Colonic mucosa (tissue), 4 donors: ENCODE data around the gene KIFAP3. TPM values are rescaled to one million over a fixed set of nuclear protein-coding genes. Genes with fewer than 3 reads are reported as not detected.
"Not testable (repeated sequence)": the region's sequence is repeated elsewhere in the genome, so short reads cannot be mapped to it uniquely, and the experiment has no call there.

Experiments used
- DNase-seq: peaks from one replicate; pipeline ENCODE4 v3.0.0-alpha.2; 2020
- H3K27ac ChIP-seq: fragments of 200-600 bp; one replicate; pipeline ENCODE4 v1.8.0; 2021
- H3K27me3 ChIP-seq: fragments of 200-600 bp; one replicate; pipeline ENCODE4 v1.8.0; 2021
- H3K36me3 ChIP-seq: fragments of 200-600 bp; one replicate; pipeline ENCODE4 v1.8.0; 2021
- H3K4me1 ChIP-seq: fragments of 200-600 bp; one replicate; pipeline ENCODE4 v1.8.0; 2021; ENCODE audit warnings: mild to moderate bottlenecking
- H3K4me3 ChIP-seq: fragments of 200-600 bp; one replicate; pipeline ENCODE4 v1.8.0; 2021
- H3K9ac ChIP-seq, 2 donors: one replicate each; pipeline ENCODE4 v1.7.0; 2013; ENCODE audit warnings: control low read depth in 2 of 2, low read depth in 2 of 2, low read length in 2 of 2
- H3K9me3 ChIP-seq: fragments of 200-600 bp; one replicate; pipeline ENCODE4 v1.8.0; 2021
- CTCF ChIP-seq: fragments of 200-600 bp; IDR thresholded peaks from one replicate; pipeline ENCODE4 v1.8.0; 2022; ENCODE audit warnings: antibody characterized with exemption, mild to moderate bottlenecking
- intact Hi-C: fragments of 100-400 bp; cut with DNase I; formaldehyde crosslinking; loops from one replicate; pipeline ENCODE4 v1.14.1; 2022
- total RNA-seq, 2 donors: library from RNA; stranded (reverse); fragmentation: NEBNext Ultra II Directional in 1 of 2; extraction: Animal tissue kit (Norgen Biotek cat#: 25700) in 1 of 2; gene quantifications; one replicate each; pipeline ENCODE4 v1.2.1, GENCODE V29; 2021
- donor health status: healthy.
- donor health status: DM: no; HTN: no; CAD: no.
- donor health status: DM: no; HTN: no; CAD: no.

KIFAP3 gene
- total RNA-seq, 2 donors from 2014 or later, result 18.3 to 27.6 TPM

GRCh38 chr1:169924829-169925228, 149.7 kb downstream of the KIFAP3 start:
- Histone ChIP-seq H3K36me3 (no peaks in the 10 kb centered on the region), H3K9ac (no peak overlapping the region), H3K27ac (no peak overlapping the region), H3K4me3 (no peak overlapping the region), H3K4me1 (no peaks in the 10 kb centered on the region), H3K27me3 (no peaks in the 10 kb centered on the region), H3K9me3 (no peaks in the 10 kb centered on the region)
- no peak for TF ChIP-seq CTCF
- DNase-seq, result no peak
- intact Hi-C loops, result no loop called here

GRCh38 chr1:169924063-169924462, 150.4 kb downstream of the KIFAP3 start:
- no peak overlapping the region for H3K27ac ChIP-seq
- H3K4me1 ChIP-seq, result no peaks in the 10 kb centered on the region
- no peak overlapping the region for H3K9ac ChIP-seq
- DNase-seq, result no peak
- no peak for TF ChIP-seq CTCF
- H3K9me3 ChIP-seq, result no peaks in the 10 kb centered on the region
- no peaks in the 10 kb centered on the region for H3K36me3 ChIP-seq
- H3K27me3 ChIP-seq, result no peaks in the 10 kb centered on the region
- H3K4me3 ChIP-seq, result no peak overlapping the region
- intact Hi-C loops, result no loop called here

- Histone ChIP-seq H3K27ac (no peak overlapping the region), H3K4me3 (no peak overlapping the region), H3K9me3 (no peaks in the 10 kb centered on the region), H3K27me3 (no peaks in the 10 kb centered on the region), H3K9ac (no peak overlapping the region), H3K36me3 (no peaks in the 10 kb centered on the region), H3K4me1 (no peaks in the 10 kb centered on the region)
- no peak for DNase-seq
- TF ChIP-seq CTCF, result no peak
- intact Hi-C loops, result no loop called here
Measured at GRCh38 chr1:169921080-169921479, 153.4 kb downstream of the KIFAP3 start.

GRCh38 chr1:169918927-169919326, 155.6 kb downstream of the KIFAP3 start:
- no peaks in the 10 kb centered on the region for H3K9me3 ChIP-seq
- no peak overlapping the region for H3K4me3 ChIP-seq
- H3K36me3 ChIP-seq, result no peaks in the 10 kb centered on the region
- intact Hi-C loops, result no loop called here
- H3K9ac ChIP-seq, result no peak overlapping the region
- no peak for TF ChIP-seq CTCF
- no peaks in the 10 kb centered on the region for H3K4me1 ChIP-seq
- H3K27ac ChIP-seq, result no peak overlapping the region
- H3K27me3 ChIP-seq, result no peaks in the 10 kb centered on the region
- DNase-seq, result no peak

- H3K4me3 ChIP-seq, intact Hi-C loops, H3K9me3 ChIP-seq, H3K9ac ChIP-seq, H3K4me1 ChIP-seq, DNase-seq, H3K36me3 ChIP-seq, H3K27ac ChIP-seq, H3K27me3 ChIP-seq: not testable (repeated sequence)
Measured at GRCh38 chr1:169918220-169918619, 156.3 kb downstream of the KIFAP3 start.

GRCh38 chr1:169915150-169915549, 159.3 kb downstream of the KIFAP3 start:
- no peaks in the 10 kb centered on the region for H3K27me3 ChIP-seq
- no peak for TF ChIP-seq CTCF
- H3K4me3 ChIP-seq, result no peak overlapping the region
- DNase-seq, result no peak
- no peaks in the 10 kb centered on the region for H3K9me3 ChIP-seq
- intact Hi-C loops, result no loop called here
- no peak overlapping the region for H3K9ac ChIP-seq
- H3K36me3 ChIP-seq, result no peaks in the 10 kb centered on the region
- H3K4me1 ChIP-seq, result no peaks in the 10 kb centered on the region
- no peak overlapping the region for H3K27ac ChIP-seq
